HUES48 (cell line): ENCODE measurements around the gene SCLY.

Source experiments
- H3K27ac ChIP-seq: one replicate; pipeline ENCODE4 v1.7.0; 2013; ENCODE audit warnings: low read depth, low read length, inconsistent platforms
- H3K27me3 ChIP-seq: 2 replicates; pipeline ENCODE4 v1.6.1; 2013; ENCODE audit warnings: mild to moderate bottlenecking, low read length; ENCODE audit not compliant: control insufficient read depth, insufficient read depth
- H3K36me3 ChIP-seq: 2 replicates; pipeline ENCODE4 v1.6.1; 2013; ENCODE audit warnings: low read length; ENCODE audit not compliant: control insufficient read depth, insufficient read depth
- H3K4me1 ChIP-seq: 2 replicates; pipeline ENCODE4 v1.6.1; 2013; ENCODE audit warnings: mild to moderate bottlenecking, low read length; ENCODE audit not compliant: control insufficient read depth, insufficient read depth
- H3K4me3 ChIP-seq: 2 replicates; pipeline ENCODE4 v1.5.1; 2013; ENCODE audit warnings: mild to moderate bottlenecking, low read depth, low read length
- H3K9ac ChIP-seq: 2 replicates; pipeline ENCODE4 v1.6.1; 2013; ENCODE audit warnings: mild to moderate bottlenecking, low read depth, low read length, moderate library complexity
- H3K9me3 ChIP-seq: 2 replicates; pipeline ENCODE4 v1.6.1; 2013; ENCODE audit warnings: low read length; ENCODE audit not compliant: control insufficient read depth, insufficient read depth

Gene SCLY

GRCh38 chr2:238077292-238077691 lies 16.5 kb downstream of the SCLY start:
- H3K36me3 ChIP-seq = peaks cover 77% of the 10 kb centered on the region
- no peaks in the 10 kb centered on the region for H3K9me3 ChIP-seq
- 0 out of 2 replicates have a peak, but pooled peaks cover 4% of the 10 kb centered on the region for H3K4me1 ChIP-seq
- H3K9ac ChIP-seq = no peak overlapping the region
- H3K27me3 ChIP-seq = no peaks in the 10 kb centered on the region
- no peak overlapping the region for H3K27ac ChIP-seq
- H3K4me3 ChIP-seq = no peak overlapping the region

- Histone ChIP-seq H3K27ac (no peak overlapping the region), H3K9ac (no peak overlapping the region), H3K36me3 (peaks cover 75% of the 10 kb centered on the region), H3K4me1 (0 out of 2 replicates have a peak, but pooled peaks cover 4% of the 10 kb centered on the region), H3K9me3 (no peaks in the 10 kb centered on the region), H3K27me3 (no peaks in the 10 kb centered on the region), H3K4me3 (no peak overlapping the region)
Measured at GRCh38 chr2:238079874-238080327, 19.1 kb downstream of the SCLY start.

- H3K27me3 ChIP-seq = no peaks in the 10 kb centered on the region
- H3K36me3 ChIP-seq = peaks cover 76% of the 10 kb centered on the region
- H3K9ac ChIP-seq = no peak overlapping the region
- no peak overlapping the region for H3K27ac ChIP-seq
- H3K4me3 ChIP-seq = no peak overlapping the region
- no peaks in the 10 kb centered on the region for H3K9me3 ChIP-seq
- H3K4me1 ChIP-seq = 0 out of 2 replicates have a peak, but pooled peaks cover 4% of the 10 kb centered on the region
Measured at GRCh38 chr2:238080518-238080917, 19.7 kb downstream of the SCLY start.

- Histone ChIP-seq H3K36me3 (peaks cover 76% of the 10 kb centered on the region), H3K27me3 (no peaks in the 10 kb centered on the region), H3K4me3 (no peak overlapping the region), H3K9ac (no peak overlapping the region), H3K27ac (no peak overlapping the region), H3K9me3 (no peaks in the 10 kb centered on the region), H3K4me1 (0 out of 2 replicates have a peak, but pooled peaks cover 4% of the 10 kb centered on the region)
Measured at GRCh38 chr2:238081150-238081549, 20.3 kb downstream of the SCLY start.

- H3K36me3 ChIP-seq = peaks cover 77% of the 10 kb centered on the region
- no peak overlapping the region for H3K27ac ChIP-seq
Measured at GRCh38 chr2:238081561-238081960, 20.8 kb downstream of the SCLY start.

GRCh38 chr2:238082151-238082550 lies 21.4 kb downstream of the SCLY start:
- H3K9me3 ChIP-seq = no peaks in the 10 kb centered on the region
- H3K27me3 ChIP-seq = no peaks in the 10 kb centered on the region
- 0 out of 2 replicates have a peak, but pooled peaks cover 4% of the 10 kb centered on the region for H3K4me1 ChIP-seq
- H3K4me3 ChIP-seq = no peak overlapping the region
- H3K9ac ChIP-seq = no peak overlapping the region
- H3K27ac ChIP-seq = no peak overlapping the region
- peaks cover 74% of the 10 kb centered on the region for H3K36me3 ChIP-seq

More at GRCh38 chr2:238081561-238081960, 20.8 kb downstream of the SCLY start:
- Histone ChIP-seq H3K9me3 (no peaks in the 10 kb centered on the region), H3K4me3 (no peak overlapping the region), H3K4me1 (0 out of 2 replicates have a peak, but pooled peaks cover 4% of the 10 kb centered on the region), H3K9ac (no peak overlapping the region), H3K27me3 (no peaks in the 10 kb centered on the region)

- Histone ChIP-seq H3K36me3 (peaks cover 74% of the 10 kb centered on the region), H3K27ac (no peak overlapping the region), H3K27me3 (no peaks in the 10 kb centered on the region), H3K4me3 (no peak overlapping the region), H3K9ac (no peak overlapping the region), H3K4me1 (0 out of 2 replicates have a peak, but pooled peaks cover 4% of the 10 kb centered on the region), H3K9me3 (no peaks in the 10 kb centered on the region)
Measured at GRCh38 chr2:238082827-238083226, 22.0 kb downstream of the SCLY start.

GRCh38 chr2:238083919-238084318 lies 23.1 kb downstream of the SCLY start:
- Histone ChIP-seq H3K4me3 (no peak overlapping the region), H3K27me3 (no peaks in the 10 kb centered on the region), H3K27ac (no peak overlapping the region), H3K9me3 (no peaks in the 10 kb centered on the region), H3K36me3 (peaks cover 75% of the 10 kb centered on the region), H3K9ac (no peak overlapping the region), H3K4me1 (0 out of 2 replicates have a peak, but pooled peaks cover 4% of the 10 kb centered on the region)

GRCh38 chr2:238084761-238085160 lies 24.0 kb downstream of the SCLY start:
- Histone ChIP-seq H3K27ac (no peak overlapping the region), H3K4me3 (no peak overlapping the region), H3K4me1 (no peaks in the 10 kb centered on the region), H3K36me3 (peaks cover 83% of the 10 kb centered on the region), H3K9me3 (no peaks in the 10 kb centered on the region), H3K27me3 (no peaks in the 10 kb centered on the region), H3K9ac (no peak overlapping the region)

GRCh38 chr2:238085899-238086298 lies 25.1 kb downstream of the SCLY start:
- Histone ChIP-seq H3K27ac (no peak overlapping the region), H3K9ac (no peak overlapping the region), H3K9me3 (no peaks in the 10 kb centered on the region), H3K27me3 (no peaks in the 10 kb centered on the region), H3K4me1 (no peaks in the 10 kb centered on the region), H3K4me3 (no peak overlapping the region), H3K36me3 (peaks cover 82% of the 10 kb centered on the region)

- Histone ChIP-seq H3K27ac (no peak overlapping the region), H3K36me3 (peaks cover 77% of the 10 kb centered on the region), H3K9ac (no peak overlapping the region), H3K4me1 (no peaks in the 10 kb centered on the region), H3K9me3 (no peaks in the 10 kb centered on the region), H3K27me3 (no peaks in the 10 kb centered on the region), H3K4me3 (no peak overlapping the region)
Measured at GRCh38 chr2:238087211-238087610, 26.4 kb downstream of the SCLY start.
